Measurements from ENCODE around the gene FAM136A. TPM values are rescaled to one million over a fixed set of nuclear protein-coding genes. Genes with fewer than 3 reads are reported as not detected.
"Not testable (repeated sequence)": the region's sequence is repeated elsewhere in the genome, so short reads cannot be mapped to it uniquely, and the experiment has no call there.

The FAM136A gene
- total and polyA plus RNA-seq, 2 donors: 31.2 to 41.3 TPM

DNA sequence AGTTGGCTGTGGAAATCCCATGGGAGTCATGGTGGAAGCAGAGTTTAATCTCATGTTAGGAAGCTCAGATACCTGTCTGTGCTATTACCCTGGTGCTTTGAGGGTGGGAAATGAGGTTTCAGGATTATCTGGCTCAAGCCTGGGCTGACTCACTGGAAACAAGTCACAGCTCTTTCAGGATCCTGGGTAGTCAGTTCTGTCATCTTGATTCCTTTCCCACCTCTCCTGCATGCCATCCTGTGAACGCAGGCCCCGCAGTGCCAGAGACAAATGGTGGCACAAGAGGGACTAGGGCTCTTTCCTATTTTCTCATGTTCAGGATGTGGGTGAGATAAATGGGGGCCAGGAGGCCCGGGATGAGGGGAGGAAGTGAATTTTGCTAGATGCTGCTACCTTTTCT, 3.7 kb upstream of the FAM136A start:
- no peaks in the 10 kb centered on the region for H3K27me3 ChIP-seq (ENCODE audit: control insufficient read depth in 2 of 2, insufficient read depth in 1 of 2, low read length in 1 of 2)
- H3K4me3 ChIP-seq (ENCODE audit: low read length in 2 of 2): no peak overlapping the region
- peaks cover 0 to 3% of the 10 kb centered on the region in 2 donors for H3K36me3 ChIP-seq (ENCODE audit: control insufficient read depth in 2 of 2, insufficient read depth in 2 of 2, low read length in 1 of 2)
- DNase-seq (ENCODE audit: low read depth in 6 of 9, low spot score in 9 of 9): no peak
- H3K9me3 ChIP-seq (ENCODE audit: control insufficient read depth in 2 of 2, insufficient read depth in 1 of 2, low read length in 1 of 2): peaks cover 0 to 4% of the 10 kb centered on the region in 2 donors
- peaks cover 9 to 14% of the 10 kb centered on the region in 2 donors for H3K4me1 ChIP-seq (ENCODE audit: control insufficient read depth in 2 of 2, insufficient read depth in 2 of 2, low read length in 2 of 2)
- no peak overlapping the region for H3K27ac ChIP-seq (ENCODE audit: low read depth in 1 of 2, low read length in 1 of 2)
- 68% methylated on average over 3 of the region's 3 CpGs for WGBS

DNA sequence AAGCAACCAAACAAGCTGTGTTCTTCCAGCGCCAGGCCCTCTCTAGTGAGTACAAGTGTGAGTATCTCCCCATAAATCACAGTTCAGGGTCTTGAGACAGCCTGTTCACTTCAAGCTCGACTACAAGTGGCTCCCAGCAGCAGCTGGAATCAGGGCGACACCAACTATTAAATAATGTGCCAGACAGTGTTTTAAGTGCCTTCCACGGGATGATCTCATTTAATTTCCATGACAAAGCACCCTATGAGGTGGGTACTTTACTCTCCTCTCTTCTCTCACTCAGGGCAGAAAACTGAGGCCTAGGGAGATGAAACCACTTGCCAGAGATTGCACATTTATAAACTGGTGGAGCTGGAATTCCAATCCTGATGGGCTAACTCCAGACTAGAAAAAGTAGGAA, 2.6 kb upstream of the FAM136A start:
- Histone ChIP-seq H3K4me3 (ENCODE audit: low read length in 2 of 2) (no peak overlapping the region), H3K27me3 (ENCODE audit: control insufficient read depth in 2 of 2, insufficient read depth in 1 of 2, low read length in 1 of 2) (no peaks in the 10 kb centered on the region), H3K36me3 (ENCODE audit: control insufficient read depth in 2 of 2, insufficient read depth in 2 of 2, low read length in 1 of 2) (peaks cover 0 to 7% of the 10 kb centered on the region in 2 donors), H3K27ac (ENCODE audit: low read depth in 1 of 2, low read length in 1 of 2) (no peak overlapping the region), H3K9me3 (ENCODE audit: control insufficient read depth in 2 of 2, insufficient read depth in 1 of 2, low read length in 1 of 2) (peaks cover 0 to 4% of the 10 kb centered on the region in 2 donors), H3K4me1 (ENCODE audit: control insufficient read depth in 2 of 2, insufficient read depth in 2 of 2, low read length in 2 of 2) (peaks cover 9 to 14% of the 10 kb centered on the region in 2 donors)
- no peak for DNase-seq (ENCODE audit: low read depth in 6 of 9, low spot score in 9 of 9)
- WGBS: 80% methylated on average over 4 of the region's 4 CpGs

DNA sequence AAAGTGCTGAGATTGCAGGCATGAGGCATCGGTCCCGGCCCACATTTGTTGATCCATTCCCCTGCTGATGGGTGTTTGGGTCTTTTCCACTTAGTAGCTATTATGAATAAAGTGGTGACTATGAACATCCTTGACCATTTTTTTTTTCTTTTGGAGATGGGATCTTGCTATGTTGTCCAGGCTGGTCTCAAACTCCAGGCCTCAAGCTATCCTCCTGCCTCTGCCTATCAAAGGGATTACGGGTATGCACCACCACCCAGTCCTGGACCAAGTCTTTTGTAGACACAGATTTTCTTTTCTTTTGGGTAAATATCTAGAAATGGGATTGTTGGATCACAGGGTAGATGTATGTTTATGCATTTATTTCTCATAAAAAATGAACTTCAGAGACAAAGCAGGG, 1.3 kb upstream of the FAM136A start:
- WGBS: 94% methylated on average over 3 of the region's 3 CpGs
- Histone ChIP-seq H3K27ac (ENCODE audit: low read depth in 1 of 2, low read length in 1 of 2) (no peak overlapping the region), H3K27me3 (ENCODE audit: control insufficient read depth in 2 of 2, insufficient read depth in 1 of 2, low read length in 1 of 2) (no peaks in the 10 kb centered on the region), H3K9me3 (ENCODE audit: control insufficient read depth in 2 of 2, insufficient read depth in 1 of 2, low read length in 1 of 2) (peaks cover 0 to 4% of the 10 kb centered on the region in 2 donors), H3K36me3 (ENCODE audit: control insufficient read depth in 2 of 2, insufficient read depth in 2 of 2, low read length in 1 of 2) (peaks cover 5 to 17% of the 10 kb centered on the region in 2 donors), H3K4me3 (ENCODE audit: low read length in 2 of 2) (no peak overlapping the region), H3K4me1 (ENCODE audit: control insufficient read depth in 2 of 2, insufficient read depth in 2 of 2, low read length in 2 of 2) (peaks cover 9 to 14% of the 10 kb centered on the region in 2 donors)
- no peak for DNase-seq (ENCODE audit: low read depth in 6 of 9, low spot score in 9 of 9)

DNA sequence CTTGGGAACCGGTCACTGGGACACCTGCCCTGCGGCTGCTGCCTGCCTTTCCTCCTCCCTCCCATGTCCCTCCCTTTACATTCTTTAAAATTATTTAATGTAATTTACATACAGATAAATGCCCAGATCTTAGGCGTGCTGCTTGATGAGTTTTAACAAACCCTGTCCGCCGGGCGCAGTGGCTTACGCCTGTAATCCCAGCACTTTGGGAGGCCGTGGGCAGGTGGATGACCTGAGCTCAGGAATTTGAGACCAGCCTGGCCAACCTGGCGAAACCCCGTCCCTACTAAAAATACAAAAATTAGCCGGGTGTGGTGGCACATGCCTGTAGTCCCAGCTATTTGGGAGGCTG, 304 bp upstream of the FAM136A start:
- 53% methylated on average over 11 of the region's 11 CpGs for WGBS
- Histone ChIP-seq H3K27ac (ENCODE audit: low read depth in 1 of 2, low read length in 1 of 2) (peak overlapping the region in 1 of 2 donors; percentile 86), H3K4me1 (ENCODE audit: control insufficient read depth in 2 of 2, insufficient read depth in 2 of 2, low read length in 2 of 2) (peaks cover 9 to 14% of the 10 kb centered on the region in 2 donors), H3K4me3 (ENCODE audit: low read length in 2 of 2) (peak overlapping the region in 1 of 2 donors; percentile 89), H3K36me3 (ENCODE audit: control insufficient read depth in 2 of 2, insufficient read depth in 2 of 2, low read length in 1 of 2) (peaks cover 5 to 19% of the 10 kb centered on the region in 2 donors)
- not testable (repeated sequence) for H3K9me3 ChIP-seq (ENCODE audit: control insufficient read depth in 2 of 2, insufficient read depth in 1 of 2, low read length in 1 of 2); DNase-seq (ENCODE audit: low read depth in 6 of 9, low spot score in 9 of 9); H3K27me3 ChIP-seq (ENCODE audit: control insufficient read depth in 2 of 2, insufficient read depth in 1 of 2, low read length in 1 of 2)

DNA sequence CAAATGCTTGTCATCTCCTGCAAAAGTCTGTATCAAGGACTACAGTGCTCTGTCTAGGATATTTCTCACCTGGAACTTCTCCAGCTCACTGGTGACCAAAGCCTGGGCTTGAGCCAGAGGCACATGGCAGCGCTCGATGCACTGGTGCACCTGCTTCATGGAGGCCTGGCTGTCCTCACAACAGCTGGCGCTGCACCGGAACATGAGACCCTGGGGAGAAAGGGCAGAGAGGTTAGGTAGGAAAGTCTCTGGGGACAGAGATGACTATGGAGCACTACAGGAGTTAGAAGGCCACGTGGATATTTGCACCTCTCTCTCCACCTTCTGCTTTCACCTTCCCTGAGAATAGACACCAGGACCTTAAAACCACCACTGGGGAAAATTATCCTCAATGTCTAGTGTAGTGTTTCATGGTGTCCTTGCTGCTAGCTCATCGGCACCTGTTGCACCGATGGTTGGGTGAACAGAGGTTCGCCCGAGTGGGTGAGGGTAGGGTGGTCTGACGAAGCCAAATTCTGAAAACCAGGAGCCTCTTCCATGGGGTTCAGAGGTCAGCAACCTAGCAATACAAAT, 1.0 kb downstream of the FAM136A start:
- peak overlapping the region in 1 of 2 donors; percentile 73 for H3K27ac ChIP-seq (ENCODE audit: low read depth in 1 of 2, low read length in 1 of 2)
- peaks cover 9 to 14% of the 10 kb centered on the region in 2 donors for H3K4me1 ChIP-seq (ENCODE audit: control insufficient read depth in 2 of 2, insufficient read depth in 2 of 2, low read length in 2 of 2)
- peak overlapping the region; percentile 84 to 89 for H3K4me3 ChIP-seq (ENCODE audit: low read length in 2 of 2)
- no peak for DNase-seq (ENCODE audit: low read depth in 6 of 9, low spot score in 9 of 9)
- peaks cover 5 to 23% of the 10 kb centered on the region in 2 donors for H3K36me3 ChIP-seq (ENCODE audit: control insufficient read depth in 2 of 2, insufficient read depth in 2 of 2, low read length in 1 of 2)
- H3K9me3 ChIP-seq (ENCODE audit: control insufficient read depth in 2 of 2, insufficient read depth in 1 of 2, low read length in 1 of 2): peaks cover 0 to 4% of the 10 kb centered on the region in 2 donors
- WGBS: 80% methylated on average over 10 of the region's 10 CpGs
- H3K27me3 ChIP-seq (ENCODE audit: control insufficient read depth in 2 of 2, insufficient read depth in 1 of 2, low read length in 1 of 2): no peaks in the 10 kb centered on the region

DNA sequence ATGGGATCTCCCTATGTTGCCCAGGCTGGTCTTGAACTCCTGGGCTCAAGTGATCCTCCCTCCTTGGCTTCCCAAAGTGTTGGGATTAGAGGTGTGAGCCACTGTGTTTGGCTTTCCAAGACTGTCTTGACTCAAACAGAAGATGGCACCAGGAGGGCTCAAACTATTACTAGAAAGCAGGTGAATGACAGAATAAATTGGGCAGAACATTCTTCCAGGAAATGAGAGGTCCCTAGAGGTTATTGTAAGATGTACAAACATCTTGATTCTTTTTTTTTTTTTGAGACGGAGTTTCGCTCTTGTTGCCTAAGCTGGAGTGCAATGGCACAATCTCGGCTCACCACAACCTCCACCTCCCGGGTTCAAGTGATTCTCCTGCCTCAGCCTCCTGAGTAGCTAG, 4.0 kb downstream of the FAM136A start:
- not testable (repeated sequence) for H3K9me3 ChIP-seq (ENCODE audit: control insufficient read depth in 2 of 2, insufficient read depth in 1 of 2, low read length in 1 of 2); DNase-seq (ENCODE audit: low read depth in 6 of 9, low spot score in 9 of 9); H3K27me3 ChIP-seq (ENCODE audit: control insufficient read depth in 2 of 2, insufficient read depth in 1 of 2, low read length in 1 of 2); H3K4me3 ChIP-seq (ENCODE audit: low read length in 2 of 2); H3K27ac ChIP-seq (ENCODE audit: low read depth in 1 of 2, low read length in 1 of 2)
- WGBS: 100% methylated on average over 4 of the region's 4 CpGs
- Histone ChIP-seq H3K36me3 (ENCODE audit: control insufficient read depth in 2 of 2, insufficient read depth in 2 of 2, low read length in 1 of 2) (peaks cover 5 to 23% of the 10 kb centered on the region in 2 donors), H3K4me1 (ENCODE audit: control insufficient read depth in 2 of 2, insufficient read depth in 2 of 2, low read length in 2 of 2) (peaks cover 6 to 17% of the 10 kb centered on the region in 2 donors)

DNA sequence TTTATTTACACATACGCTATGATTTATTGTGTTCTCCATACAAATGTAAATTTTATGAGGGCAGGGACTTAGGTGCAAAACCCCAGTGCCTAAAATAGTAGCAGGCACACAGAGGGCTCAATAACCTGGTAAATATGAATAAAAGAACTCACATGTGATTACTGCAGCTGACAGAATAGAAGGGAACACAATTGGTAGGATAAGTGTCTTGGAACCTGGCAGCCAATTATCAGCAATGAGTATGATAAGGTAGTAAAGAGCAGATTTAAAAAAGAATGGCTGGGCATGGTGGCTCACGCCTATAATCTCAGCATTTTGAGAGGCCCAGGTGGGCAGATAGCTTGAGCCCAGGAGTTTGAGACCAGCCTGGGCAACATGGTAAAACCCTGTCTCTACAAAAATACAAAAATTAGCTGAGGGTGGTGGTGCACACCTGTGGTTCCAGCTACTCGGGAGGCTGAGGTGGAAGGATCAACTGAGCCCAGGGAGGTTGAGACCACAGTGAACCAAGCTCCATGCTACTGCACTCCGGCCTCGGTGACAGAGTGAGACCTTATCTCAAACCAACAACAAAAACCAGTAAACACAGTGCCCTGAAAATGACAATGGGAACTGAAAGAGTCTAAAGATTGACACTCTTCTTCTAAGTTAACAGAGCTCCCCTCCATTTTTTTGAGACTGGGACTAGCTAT, 18.2 kb downstream of the FAM136A start:
- H3K36me3 ChIP-seq (ENCODE audit: control insufficient read depth in 2 of 2, insufficient read depth in 2 of 2, low read length in 1 of 2): peaks cover 46 to 79% of the 10 kb centered on the region in 2 donors
- H3K4me1 ChIP-seq (ENCODE audit: control insufficient read depth in 2 of 2, insufficient read depth in 2 of 2, low read length in 2 of 2): no peaks in the 10 kb centered on the region
- no peaks in the 10 kb centered on the region for H3K27me3 ChIP-seq (ENCODE audit: control insufficient read depth in 2 of 2, insufficient read depth in 1 of 2, low read length in 1 of 2)
- peaks cover 0 to 2% of the 10 kb centered on the region in 2 donors for H3K9me3 ChIP-seq (ENCODE audit: control insufficient read depth in 2 of 2, insufficient read depth in 1 of 2, low read length in 1 of 2)
- no peak for DNase-seq (ENCODE audit: low read depth in 6 of 9, low spot score in 9 of 9)
- WGBS: over 99% methylated on average over 5 of the region's 5 CpGs
- no peak overlapping the region for H3K4me3 ChIP-seq (ENCODE audit: low read length in 2 of 2)
- no peak overlapping the region for H3K27ac ChIP-seq (ENCODE audit: low read depth in 1 of 2, low read length in 1 of 2)

DNA sequence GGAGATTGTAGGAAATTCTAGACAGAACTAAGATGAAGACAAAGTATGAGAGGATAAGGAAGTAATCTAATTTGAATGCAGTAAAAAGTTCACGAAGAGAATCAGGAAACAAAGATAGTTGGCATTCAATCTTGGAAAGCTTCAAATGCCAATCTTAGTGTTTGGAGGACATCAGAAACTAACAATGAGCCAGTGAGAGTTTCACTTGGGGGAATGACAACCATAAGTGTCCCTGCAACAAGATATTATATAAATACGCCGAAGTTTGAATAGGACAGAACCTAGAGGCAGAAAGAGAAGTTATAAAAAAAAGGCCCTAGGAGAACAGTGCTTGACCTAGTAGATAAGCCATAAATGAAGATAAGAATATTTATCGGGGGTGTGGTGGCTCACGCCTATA, 19.4 kb downstream of the FAM136A start:
- no peaks in the 10 kb centered on the region for H3K27me3 ChIP-seq (ENCODE audit: control insufficient read depth in 2 of 2, insufficient read depth in 1 of 2, low read length in 1 of 2)

DNA sequence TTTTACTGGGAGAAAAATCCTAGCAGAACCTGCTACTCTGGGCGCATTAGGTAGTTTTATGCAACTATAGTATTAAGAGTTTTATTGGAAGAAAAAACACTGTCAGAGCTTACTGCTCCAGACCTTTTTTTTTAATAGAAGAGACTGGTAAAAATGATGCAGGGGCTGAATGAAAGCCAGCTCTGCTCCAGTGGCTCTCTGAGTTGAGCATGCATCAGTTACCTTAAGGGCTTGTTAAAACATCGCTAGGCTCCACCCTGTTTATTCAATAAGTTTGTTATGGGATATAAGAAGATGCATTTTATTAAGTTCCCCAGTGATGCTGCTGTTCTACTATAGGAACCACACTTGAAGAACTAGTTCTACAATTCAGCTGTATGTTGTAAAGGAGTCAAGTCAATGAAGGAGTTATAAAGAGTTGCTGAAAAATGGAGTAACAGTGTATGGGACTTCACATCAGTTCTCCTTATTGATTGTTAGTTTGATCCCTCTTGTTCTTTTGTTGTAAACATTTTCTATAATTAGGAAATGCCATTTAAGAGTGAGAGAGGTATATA, 21.5 kb downstream of the FAM136A start:
- Histone ChIP-seq H3K4me1 (ENCODE audit: control insufficient read depth in 2 of 2, insufficient read depth in 2 of 2, low read length in 2 of 2) (no peaks in the 10 kb centered on the region), H3K9me3 (ENCODE audit: control insufficient read depth in 2 of 2, insufficient read depth in 1 of 2, low read length in 1 of 2) (peaks cover 0 to 2% of the 10 kb centered on the region in 2 donors), H3K4me3 (ENCODE audit: low read length in 2 of 2) (no peak overlapping the region), H3K27me3 (ENCODE audit: control insufficient read depth in 2 of 2, insufficient read depth in 1 of 2, low read length in 1 of 2) (no peaks in the 10 kb centered on the region), H3K27ac (ENCODE audit: low read depth in 1 of 2, low read length in 1 of 2) (no peak overlapping the region), H3K36me3 (ENCODE audit: control insufficient read depth in 2 of 2, insufficient read depth in 2 of 2, low read length in 1 of 2) (peaks cover 38 to 68% of the 10 kb centered on the region in 2 donors)
- no peak for DNase-seq (ENCODE audit: low read depth in 6 of 9, low spot score in 9 of 9)
- WGBS: 98% methylated on average over 2 of the region's 2 CpGs

More for the DNA sequence above, 19.4 kb downstream of the FAM136A start:
- over 99% methylated on average over 5 of the region's 5 CpGs for WGBS
- peaks cover 0 to 2% of the 10 kb centered on the region in 2 donors for H3K9me3 ChIP-seq (ENCODE audit: control insufficient read depth in 2 of 2, insufficient read depth in 1 of 2, low read length in 1 of 2)
- H3K4me1 ChIP-seq (ENCODE audit: control insufficient read depth in 2 of 2, insufficient read depth in 2 of 2, low read length in 2 of 2): no peaks in the 10 kb centered on the region
- H3K27ac ChIP-seq (ENCODE audit: low read depth in 1 of 2, low read length in 1 of 2): no peak overlapping the region
- no peak overlapping the region for H3K4me3 ChIP-seq (ENCODE audit: low read length in 2 of 2)
- peaks cover 46 to 78% of the 10 kb centered on the region in 2 donors for H3K36me3 ChIP-seq (ENCODE audit: control insufficient read depth in 2 of 2, insufficient read depth in 2 of 2, low read length in 1 of 2)
- no peak for DNase-seq (ENCODE audit: low read depth in 6 of 9, low spot score in 9 of 9)

All from thymus (tissue), 11 donors.